ENCODE measurements around the gene TMEM91.
"Not testable (repeated sequence)": the region's sequence is repeated elsewhere in the genome, so short reads cannot be mapped to it uniquely, and the experiment has no call there.

TMEM91 gene

GRCh38 chr19:41353466-41354342 is 22.6 kb upstream of the TMEM91 start, which contains the start of gene TGFB1:
TGFB1 (minus strand) TSS chr19:41353922; CDS start chr19:41353044, 878 bp downstream.
- DNase-seq (ENCODE audit: low read depth, low spot score): peak; percentile 40

GRCh38 chr19:41354343-41354953 is 21.9 kb upstream of the TMEM91 start:
- DNase-seq (ENCODE audit: low read depth, low spot score): no peak

GRCh38 chr19:41355035-41355434 is 21.3 kb upstream of the TMEM91 start:
- no peak for DNase-seq (ENCODE audit: low read depth, low spot score)

- no peak for DNase-seq (ENCODE audit: low read depth, low spot score)
Observed at GRCh38 chr19:41355802-41356201, 20.5 kb upstream of the TMEM91 start.

- no peak for DNase-seq (ENCODE audit: low read depth, low spot score)
Observed at GRCh38 chr19:41356984-41357739, 19.2 kb upstream of the TMEM91 start.

- DNase-seq (ENCODE audit: low read depth, low spot score): no peak
Observed at GRCh38 chr19:41357746-41358145, 18.6 kb upstream of the TMEM91 start.

GRCh38 chr19:41359741-41360140 is 16.6 kb upstream of the TMEM91 start:
- DNase-seq (ENCODE audit: low read depth, low spot score): no peak

GRCh38 chr19:41362143-41362847 is 14.0 kb upstream of the TMEM91 start:
- no peak for DNase-seq (ENCODE audit: low read depth, low spot score)

GRCh38 chr19:41363371-41363752 is 13.0 kb upstream of the TMEM91 start:
- no peak for DNase-seq (ENCODE audit: low read depth, low spot score)

- DNase-seq (ENCODE audit: low read depth, low spot score): peak; percentile 97
Observed at GRCh38 chr19:41363753-41364523, 12.4 kb upstream of the TMEM91 start, which contains the start of gene B9D2. B9D2 (minus strand) TSS chr19:41364149; CDS start chr19:41363519, 630 bp downstream.

- DNase-seq (ENCODE audit: low read depth, low spot score): no peak
Observed at GRCh38 chr19:41364524-41365391, 11.6 kb upstream of the TMEM91 start.

- no peak for DNase-seq (ENCODE audit: low read depth, low spot score)
Observed at GRCh38 chr19:41366089-41366488, 10.2 kb upstream of the TMEM91 start.

- no peak for DNase-seq (ENCODE audit: low read depth, low spot score)
Observed at GRCh38 chr19:41367848-41368301, 8.5 kb upstream of the TMEM91 start.

- no peak for DNase-seq (ENCODE audit: low read depth, low spot score)
Observed at GRCh38 chr19:41369769-41370168, 6.6 kb upstream of the TMEM91 start.

- DNase-seq (ENCODE audit: low read depth, low spot score): not testable (repeated sequence)
Observed at GRCh38 chr19:41371119-41371518, 5.2 kb upstream of the TMEM91 start.

- DNase-seq (ENCODE audit: low read depth, low spot score): no peak
Observed at GRCh38 chr19:41371541-41371940, 4.8 kb upstream of the TMEM91 start.

- no peak for DNase-seq (ENCODE audit: low read depth, low spot score)
Observed at GRCh38 chr19:41372501-41372900, 3.8 kb upstream of the TMEM91 start.

- DNase-seq (ENCODE audit: low read depth, low spot score): peak; percentile 93
Observed at GRCh38 chr19:41373993-41374392, 2.3 kb upstream of the TMEM91 start.

GRCh38 chr19:41376998-41377365 is 649 bp downstream of the TMEM91 start:
- no peak for DNase-seq (ENCODE audit: low read depth, low spot score)

Measured in smooth muscle cell of the brain vasculature (primary cell).